ENCODE results near the gene CDC73.

GRCh38 chr1:193105821-193106177 lies 16.0 kb upstream of the CDC73 start:
- TF ChIP-seq ZNF70 (CRISPR knock-in tag; IDR thresholded peaks at IDR 0.05): no peak
- TF ChIP-seq RARB (CRISPR knock-in tag; IDR thresholded peaks at IDR 0.05): no peak
- no peak for TF ChIP-seq TCF4 (CRISPR knock-in tag; IDR thresholded peaks at IDR 0.05; ENCODE audit: borderline replicate concordance)
- TF ChIP-seq, protein P1, sequence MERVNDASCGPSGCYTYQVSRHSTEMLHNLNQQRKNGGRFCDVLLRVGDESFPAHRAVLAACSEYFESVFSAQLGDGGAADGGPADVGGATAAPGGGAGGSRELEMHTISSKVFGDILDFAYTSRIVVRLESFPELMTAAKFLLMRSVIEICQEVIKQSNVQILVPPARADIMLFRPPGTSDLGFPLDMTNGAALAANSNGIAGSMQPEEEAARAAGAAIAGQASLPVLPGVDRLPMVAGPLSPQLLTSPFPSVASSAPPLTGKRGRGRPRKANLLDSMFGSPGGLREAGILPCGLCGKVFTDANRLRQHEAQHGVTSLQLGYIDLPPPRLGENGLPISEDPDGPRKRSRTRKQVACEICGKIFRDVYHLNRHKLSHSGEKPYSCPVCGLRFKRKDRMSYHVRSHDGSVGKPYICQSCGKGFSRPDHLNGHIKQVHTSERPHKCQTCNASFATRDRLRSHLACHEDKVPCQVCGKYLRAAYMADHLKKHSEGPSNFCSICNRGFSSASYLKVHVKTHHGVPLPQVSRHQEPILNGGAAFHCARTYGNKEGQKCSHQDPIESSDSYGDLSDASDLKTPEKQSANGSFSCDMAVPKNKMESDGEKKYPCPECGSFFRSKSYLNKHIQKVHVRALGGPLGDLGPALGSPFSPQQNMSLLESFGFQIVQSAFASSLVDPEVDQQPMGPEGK (CRISPR knock-in tag; IDR thresholded peaks at IDR 0.05; ENCODE audit: borderline replicate concordance): no peak
- TF ChIP-seq ARNTL (CRISPR knock-in tag; IDR thresholded peaks at IDR 0.05; ENCODE audit: borderline replicate concordance, low read depth): no peak
- TF ChIP-seq, protein P2, sequence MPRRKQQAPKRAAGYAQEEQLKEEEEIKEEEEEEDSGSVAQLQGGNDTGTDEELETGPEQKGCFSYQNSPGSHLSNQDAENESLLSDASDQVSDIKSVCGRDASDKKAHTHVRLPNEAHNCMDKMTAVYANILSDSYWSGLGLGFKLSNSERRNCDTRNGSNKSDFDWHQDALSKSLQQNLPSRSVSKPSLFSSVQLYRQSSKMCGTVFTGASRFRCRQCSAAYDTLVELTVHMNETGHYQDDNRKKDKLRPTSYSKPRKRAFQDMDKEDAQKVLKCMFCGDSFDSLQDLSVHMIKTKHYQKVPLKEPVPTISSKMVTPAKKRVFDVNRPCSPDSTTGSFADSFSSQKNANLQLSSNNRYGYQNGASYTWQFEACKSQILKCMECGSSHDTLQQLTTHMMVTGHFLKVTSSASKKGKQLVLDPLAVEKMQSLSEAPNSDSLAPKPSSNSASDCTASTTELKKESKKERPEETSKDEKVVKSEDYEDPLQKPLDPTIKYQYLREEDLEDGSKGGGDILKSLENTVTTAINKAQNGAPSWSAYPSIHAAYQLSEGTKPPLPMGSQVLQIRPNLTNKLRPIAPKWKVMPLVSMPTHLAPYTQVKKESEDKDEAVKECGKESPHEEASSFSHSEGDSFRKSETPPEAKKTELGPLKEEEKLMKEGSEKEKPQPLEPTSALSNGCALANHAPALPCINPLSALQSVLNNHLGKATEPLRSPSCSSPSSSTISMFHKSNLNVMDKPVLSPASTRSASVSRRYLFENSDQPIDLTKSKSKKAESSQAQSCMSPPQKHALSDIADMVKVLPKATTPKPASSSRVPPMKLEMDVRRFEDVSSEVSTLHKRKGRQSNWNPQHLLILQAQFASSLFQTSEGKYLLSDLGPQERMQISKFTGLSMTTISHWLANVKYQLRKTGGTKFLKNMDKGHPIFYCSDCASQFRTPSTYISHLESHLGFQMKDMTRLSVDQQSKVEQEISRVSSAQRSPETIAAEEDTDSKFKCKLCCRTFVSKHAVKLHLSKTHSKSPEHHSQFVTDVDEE (CRISPR knock-in tag; IDR thresholded peaks at IDR 0.05): no peak
- TF ChIP-seq ZFP30 (CRISPR knock-in tag; IDR thresholded peaks at IDR 0.05): no peak
- no peak for TF ChIP-seq SNAI2 (CRISPR knock-in tag; IDR thresholded peaks at IDR 0.05)
- no peak for TF ChIP-seq GLIS3 (CRISPR knock-in tag; IDR thresholded peaks at IDR 0.05)

Data from SK-N-SH treated with all-trans-retinoic acid at 6 μM for 48 hours (cell line).